Breast epithelium (tissue), 4 donors: Measurements from ENCODE around the gene STIM1. TPM values are rescaled to one million over a fixed set of nuclear protein-coding genes. Genes with fewer than 3 reads are reported as not detected.

Experiments
- DNase-seq, 2 donors: peaks; one replicate each; pipeline ENCODE4 v3.0.0-alpha.2; 2019; ENCODE audit warnings: low spot score in 2 of 2
- H3K27ac ChIP-seq, 2 donors: fragments of 200-600 bp; sonication (generic) in 1 of 2; one replicate each; pipeline ENCODE4 v1.5.1; 2016 to 2019; ENCODE audit warnings: mild to moderate bottlenecking in 1 of 2
- H3K27me3 ChIP-seq, 2 donors: fragments of 200-600 bp; sonication (generic) in 1 of 2; one replicate each; pipeline versions ENCODE4 v1.5.1 to v1.6.0; 2017 to 2019; ENCODE audit warnings: control low read depth in 1 of 2, mild to moderate bottlenecking in 1 of 2
- H3K36me3 ChIP-seq: fragments of 200-600 bp; one replicate; pipeline ENCODE4 v1.5.1; 2019
- H3K4me1 ChIP-seq, 2 donors: fragments of 200-600 bp; sonication (generic); one replicate each; pipeline ENCODE4 v1.5.1; 2016 to 2019; ENCODE audit warnings: control low read depth in 1 of 2
- H3K4me3 ChIP-seq, 3 donors: fragments of 200-600 bp; sonication (generic); 1 replicate in 2 of 3; 2 replicates in 1 of 3; pipeline ENCODE4 v1.5.1; 2016 to 2019; ENCODE audit warnings: mild to moderate bottlenecking in 3 of 3, moderate library complexity in 2 of 3
- H3K9me3 ChIP-seq, 2 donors: fragments of 200-600 bp; sonication (generic) in 1 of 2; one replicate each; pipeline ENCODE4 v1.5.1; 2016 to 2019; ENCODE audit warnings: control low read depth in 1 of 2
- POLR2A ChIP-seq: fragments of 450-650 bp; IDR thresholded peaks from one replicate; pipeline ENCODE4 v1.6.1; 2016; ENCODE audit warnings: antibody characterized with exemption, mild to moderate bottlenecking, moderate library complexity
- POLR2AphosphoS5 ChIP-seq, 3 donors: sonication (generic); formaldehyde crosslinking; IDR thresholded peaks; one replicate each; pipeline ENCODE4 v1.6.1; 2017; ENCODE audit warnings: antibody characterized with exemption in 3 of 3
- intact Hi-C: fragments of 100-400 bp; cut with DNase I; formaldehyde crosslinking; loops from one replicate; pipeline ENCODE4 v1.15.1; 2023; ENCODE audit warnings: low total_unique reads
- total RNA-seq, 3 donors: library from RNA; depleted of rRNA; stranded (reverse); fragments of >200 nt; gene quantifications; one replicate each; pipeline ENCODE4 v1.1.0, GENCODE V29; 2016
- TF ChIP-seq, protein P1 (sequence below), 3 donors: fragments of 450-650 bp; IDR thresholded peaks; one replicate each; pipeline ENCODE4 v1.5.1; 2016 to 2017; ENCODE audit warnings: antibody characterized with exemption in 3 of 3, mild to moderate bottlenecking in 3 of 3, moderate library complexity in 3 of 3

The STIM1 gene
- total RNA-seq, 3 donors from 2014 or later = 44.2 to 68.2 (median 47.9) TPM

DNA sequence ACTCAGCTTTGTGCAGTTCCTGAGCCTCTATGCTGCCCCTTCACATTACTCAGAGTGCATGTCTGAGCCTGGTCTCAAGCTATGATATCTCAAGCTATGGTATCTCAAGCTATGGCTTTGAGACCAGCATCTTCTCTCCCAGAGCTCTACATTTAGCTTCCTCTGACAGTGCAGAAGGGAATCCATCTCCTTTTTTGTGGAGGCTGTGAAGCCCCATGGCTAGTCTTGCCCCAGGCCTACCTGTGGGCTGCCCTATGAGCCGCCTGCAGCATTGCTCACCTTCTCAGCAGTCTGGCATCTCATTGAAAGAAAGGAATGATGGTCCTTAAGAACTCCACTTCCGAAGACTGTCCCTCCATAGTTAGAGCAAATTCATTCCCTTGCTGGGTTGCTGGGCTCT is 34.5 kb upstream of the STIM1 start:
- no peak overlapping the region for H3K27ac ChIP-seq
- intact Hi-C loops = no loop called here
- no peak for DNase-seq
- no peaks in the 10 kb centered on the region for H3K36me3 ChIP-seq
- no peaks in the 10 kb centered on the region for H3K9me3 ChIP-seq
- H3K4me3 ChIP-seq = no peak overlapping the region
- no peaks in the 10 kb centered on the region for H3K27me3 ChIP-seq
- no peaks in the 10 kb centered on the region for H3K4me1 ChIP-seq
- TF ChIP-seq POLR2AphosphoS5 (IDR thresholded peaks at IDR 0.05) = no peak

DNA sequence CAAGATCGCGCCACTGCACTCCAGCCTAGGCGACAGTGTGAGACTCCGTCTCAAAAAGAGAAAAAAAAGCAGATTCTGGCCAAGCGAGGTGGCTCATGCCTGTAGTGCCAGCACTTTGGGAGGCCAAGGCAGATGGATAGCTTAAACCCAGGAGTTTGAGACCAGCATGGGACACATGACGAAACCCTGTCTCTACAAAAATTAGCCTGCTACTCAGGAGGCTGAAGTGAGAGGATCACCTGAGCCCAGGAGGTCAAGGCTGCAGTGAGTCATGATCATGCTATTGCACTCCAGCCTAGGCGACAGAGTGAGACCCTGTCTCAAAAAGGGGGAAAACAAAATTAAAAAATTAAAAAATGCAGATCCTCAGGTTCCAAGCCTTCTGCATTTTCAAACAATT is 33.2 kb upstream of the STIM1 start:
- intact Hi-C loops = no loop called here
- H3K27ac ChIP-seq = no peak overlapping the region
- H3K27me3 ChIP-seq = no peaks in the 10 kb centered on the region
- H3K4me3 ChIP-seq = no peak overlapping the region
- no peaks in the 10 kb centered on the region for H3K4me1 ChIP-seq
- DNase-seq = no peak
- H3K36me3 ChIP-seq = no peaks in the 10 kb centered on the region
- H3K9me3 ChIP-seq = no peaks in the 10 kb centered on the region
- TF ChIP-seq POLR2AphosphoS5 (IDR thresholded peaks at IDR 0.05) = no peak
- TF ChIP-seq, protein P1, sequence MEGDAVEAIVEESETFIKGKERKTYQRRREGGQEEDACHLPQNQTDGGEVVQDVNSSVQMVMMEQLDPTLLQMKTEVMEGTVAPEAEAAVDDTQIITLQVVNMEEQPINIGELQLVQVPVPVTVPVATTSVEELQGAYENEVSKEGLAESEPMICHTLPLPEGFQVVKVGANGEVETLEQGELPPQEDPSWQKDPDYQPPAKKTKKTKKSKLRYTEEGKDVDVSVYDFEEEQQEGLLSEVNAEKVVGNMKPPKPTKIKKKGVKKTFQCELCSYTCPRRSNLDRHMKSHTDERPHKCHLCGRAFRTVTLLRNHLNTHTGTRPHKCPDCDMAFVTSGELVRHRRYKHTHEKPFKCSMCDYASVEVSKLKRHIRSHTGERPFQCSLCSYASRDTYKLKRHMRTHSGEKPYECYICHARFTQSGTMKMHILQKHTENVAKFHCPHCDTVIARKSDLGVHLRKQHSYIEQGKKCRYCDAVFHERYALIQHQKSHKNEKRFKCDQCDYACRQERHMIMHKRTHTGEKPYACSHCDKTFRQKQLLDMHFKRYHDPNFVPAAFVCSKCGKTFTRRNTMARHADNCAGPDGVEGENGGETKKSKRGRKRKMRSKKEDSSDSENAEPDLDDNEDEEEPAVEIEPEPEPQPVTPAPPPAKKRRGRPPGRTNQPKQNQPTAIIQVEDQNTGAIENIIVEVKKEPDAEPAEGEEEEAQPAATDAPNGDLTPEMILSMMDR (IDR thresholded peaks at IDR 0.05) = no peak
- TF ChIP-seq POLR2A = no peak

DNA sequence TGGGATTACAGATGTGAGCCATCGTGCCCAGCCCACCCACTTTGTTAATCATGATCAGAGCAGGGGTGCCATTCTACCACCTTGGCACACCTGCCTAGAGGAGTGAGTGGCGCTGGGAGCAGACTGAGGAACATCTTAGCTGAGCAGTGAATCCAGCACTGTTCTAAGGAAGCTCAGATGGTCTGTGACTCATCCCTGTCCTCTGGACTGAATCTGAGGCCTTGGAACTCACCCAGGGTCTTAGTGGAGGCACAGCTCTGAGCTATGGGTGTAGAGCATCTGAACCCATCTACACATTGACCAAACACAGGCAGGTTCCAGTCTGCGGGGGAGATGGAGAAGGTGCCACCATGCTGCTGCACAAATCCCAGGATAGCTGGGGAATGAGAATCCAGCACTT is 32.2 kb upstream of the STIM1 start:
- no peaks in the 10 kb centered on the region for H3K4me1 ChIP-seq
- H3K36me3 ChIP-seq = no peaks in the 10 kb centered on the region
- H3K27ac ChIP-seq = no peak overlapping the region
- TF ChIP-seq POLR2A (no peak), POLR2AphosphoS5 (IDR thresholded peaks at IDR 0.05) (no peak)
- TF ChIP-seq, protein P1 (IDR thresholded peaks at IDR 0.05) = no peak
- no peak for DNase-seq
- no peaks in the 10 kb centered on the region for H3K27me3 ChIP-seq
- intact Hi-C loops = no loop called here
- no peaks in the 10 kb centered on the region for H3K9me3 ChIP-seq
- H3K4me3 ChIP-seq = no peak overlapping the region

DNA sequence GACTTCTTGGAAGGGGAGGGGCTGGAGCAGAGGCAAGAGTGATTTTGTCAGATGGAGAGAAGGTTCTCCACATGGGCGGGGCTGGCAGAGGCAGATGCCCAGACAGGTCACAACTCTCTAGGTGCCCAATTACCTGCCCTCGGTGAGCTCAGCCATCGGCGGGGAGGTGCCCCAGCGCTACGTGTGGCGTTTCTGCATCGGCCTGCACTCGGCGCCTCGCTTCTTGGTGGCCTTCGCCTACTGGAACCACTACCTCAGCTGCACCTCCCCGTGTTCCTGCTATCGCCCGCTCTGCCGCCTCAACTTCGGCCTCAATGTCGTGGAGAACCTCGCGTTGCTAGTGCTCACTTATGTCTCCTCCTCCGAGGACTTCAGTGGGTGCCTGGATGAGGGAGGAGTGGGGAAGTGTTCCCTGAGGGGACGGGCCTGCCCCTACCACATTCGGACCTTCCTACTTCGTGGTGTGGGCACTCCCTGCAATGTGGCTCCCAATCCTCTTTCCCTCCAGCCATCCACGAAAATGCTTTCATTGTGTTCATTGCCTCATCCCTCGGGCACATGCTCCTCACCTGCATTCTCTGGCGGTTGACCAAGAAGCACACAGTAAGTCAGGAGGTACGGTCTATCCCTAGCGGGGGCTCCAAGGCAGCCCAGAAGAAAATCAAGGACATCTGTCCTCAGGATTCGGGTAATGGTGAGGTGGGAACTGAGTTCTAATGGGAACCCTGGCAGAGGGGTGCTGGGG is 31.5 kb upstream of the STIM1 start:
- H3K4me1 ChIP-seq = no peaks in the 10 kb centered on the region
- no peaks in the 10 kb centered on the region for H3K27me3 ChIP-seq
- H3K36me3 ChIP-seq = no peaks in the 10 kb centered on the region
- intact Hi-C loops = no loop called here
- no peak for DNase-seq
- H3K27ac ChIP-seq = no peak overlapping the region
- TF ChIP-seq, protein P1 (IDR thresholded peaks at IDR 0.05) = no peak
- TF ChIP-seq POLR2AphosphoS5 (IDR thresholded peaks at IDR 0.05) (no peak), POLR2A (no peak)
- H3K9me3 ChIP-seq = no peaks in the 10 kb centered on the region
- H3K4me3 ChIP-seq = no peak overlapping the region

DNA sequence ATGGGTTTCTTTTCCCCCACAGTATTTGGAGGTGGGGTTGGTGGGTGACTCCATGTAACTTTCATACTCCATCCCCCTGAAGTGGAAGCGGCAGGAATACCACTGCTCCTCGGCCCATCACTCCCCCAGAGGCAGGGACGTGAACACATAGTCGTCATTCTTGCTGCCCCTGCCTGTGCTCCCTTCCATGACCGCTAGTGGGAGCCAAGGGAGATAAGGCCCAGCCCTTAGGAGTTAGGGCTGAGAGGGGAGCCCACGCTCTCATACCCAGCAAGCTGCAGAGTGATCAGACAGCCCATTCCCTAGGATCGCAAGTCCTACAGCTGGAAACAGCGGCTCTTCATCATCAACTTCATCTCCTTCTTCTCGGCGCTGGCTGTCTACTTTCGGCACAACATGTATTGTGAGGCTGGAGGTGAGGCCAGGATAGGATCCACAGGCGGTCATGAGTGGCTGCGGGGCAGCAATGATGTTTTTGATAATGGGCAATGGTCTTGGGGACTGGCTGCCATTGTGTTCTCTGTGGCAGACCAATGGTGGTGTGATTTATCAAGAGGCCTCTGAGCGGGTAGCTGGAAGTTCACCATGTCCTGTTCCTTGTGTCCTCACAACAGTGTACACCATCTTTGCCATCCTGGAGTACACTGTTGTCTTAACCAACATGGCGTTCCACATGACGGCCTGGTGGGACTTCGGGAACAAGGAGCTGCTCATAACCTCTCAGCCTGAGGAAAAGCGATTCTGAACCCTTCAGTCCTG is 30.6 kb upstream of the STIM1 start:
- intact Hi-C loops = no loop called here
- Histone ChIP-seq H3K4me1 (no peaks in the 10 kb centered on the region), H3K36me3 (no peaks in the 10 kb centered on the region), H3K27ac (no peak overlapping the region), H3K27me3 (no peaks in the 10 kb centered on the region), H3K9me3 (no peaks in the 10 kb centered on the region), H3K4me3 (no peak overlapping the region)
- TF ChIP-seq, protein P1 (IDR thresholded peaks at IDR 0.05) = peak in 1 of 3 donors; percentile 10
- TF ChIP-seq POLR2AphosphoS5 (IDR thresholded peaks at IDR 0.05) = no peak
- no peak for DNase-seq
